Right cardiac atrium (tissue), 5 donors: ENCODE data around the gene ZNF182. TPM values are rescaled to one million over a fixed set of nuclear protein-coding genes. Genes with fewer than 3 reads are reported as not detected.
"Not testable (repeated sequence)": the region's sequence is repeated elsewhere in the genome, so short reads cannot be mapped to it uniquely, and the experiment has no call there.

Experiments used
- ATAC-seq, 2 donors: fragments of 200-7000 bp; cut with Tn5 transposase; one replicate each; pipeline versions ENCODE4 v1.8.0 to v1.9.1; 2020; ENCODE audit warnings: moderate library complexity in 2 of 2, mild to moderate bottlenecking in 1 of 2
- DNase-seq, 3 donors: peaks; one replicate each; pipeline ENCODE4 v3.0.0-alpha.2; 2020
- H3K27ac ChIP-seq: one replicate; pipeline ENCODE4 v1.5.1; 2013; ENCODE audit warnings: mild to moderate bottlenecking, low read length, control low read depth, moderate library complexity
- H3K27me3 ChIP-seq: one replicate; pipeline ENCODE4 v1.6.1; 2013; ENCODE audit not compliant: control insufficient read depth, insufficient read depth
- H3K4me1 ChIP-seq: one replicate; pipeline ENCODE4 v1.6.1; 2013; ENCODE audit warnings: low read length; ENCODE audit not compliant: control insufficient read depth, insufficient read depth
- H3K4me3 ChIP-seq: one replicate; pipeline ENCODE4 v1.5.1; 2013; ENCODE audit warnings: low read length, control low read depth
- H3K9me3 ChIP-seq: one replicate; pipeline ENCODE4 v1.6.1; 2013; ENCODE audit warnings: low read length; ENCODE audit not compliant: control insufficient read depth
- WGBS: extraction: QIAGEN DNeasy Blood & Tissue Kit; methylation state at CpG from one replicate; pipeline ENCODE4 v1.1.7; 2013; 5-methylcytosine and 5-hydroxymethylcytosine counted together
- intact Hi-C, 4 donors: fragments of 100-400 bp; cut with DNase I; formaldehyde crosslinking; loops; one replicate each; pipeline versions ENCODE4 v1.11.0 to v1.14.0; 2022 to 2023
- polyA plus RNA-seq: library from polyadenylated mRNA; stranded (reverse); fragments of 200-250 nt; gene quantifications from one replicate; pipeline ENCODE4 v1.2.3, GENCODE V29; 2013
- total RNA-seq, 4 donors: library from RNA; stranded (reverse); fragmentation: NEBNext Ultra II Directional; extraction: Animal tissue kit (Norgen Biotek cat#: 25700); gene quantifications; one replicate each; pipeline ENCODE4 v1.2.1, GENCODE V29; 2021
- donor health status: healthy with polysubstance abuse.
- donor health status: DM: no; HTN: yes; CAD: no.
- donor health status: DM: no; HTN: no; CAD: no.
- donor health status: DM: no; HTN: yes; CAD: no; lungs with severe emphysema.
- donor health status: DM: yes; HTN: yes; CAD: no.

The ZNF182 gene
- total and polyA plus RNA-seq, 5 donors: 1.9 to 4.4 (median 3.1) TPM

GRCh38 chrX:48022738-48023137, 18.9 kb upstream of the ZNF182 start:
- Histone ChIP-seq H3K27me3 (no peaks in the 10 kb centered on the region), H3K4me3 (no peak overlapping the region), H3K4me1 (no peaks in the 10 kb centered on the region), H3K9me3 (no peaks in the 10 kb centered on the region), H3K27ac (no peak overlapping the region)
- WGBS: 94% methylated on average over 3 of the region's 3 CpGs
- DNase-seq (no peak), ATAC-seq (no peak)
- intact Hi-C loops: loop anchor here in 2 of 4 donors (10.0 kb wide), 2 partner anchors 188 to 368 kb away; partner anchors contain the start of genes ELK1 (in 1 of the 2), UXT (in 1 of the 2) and ZNF81 (in 1 of the 2)

- intact Hi-C loops: loop anchor here in 2 of 4 donors (10.0 kb wide), 2 partner anchors 187 to 367 kb away; partner anchors contain the start of genes ELK1 (in 1 of the 2), UXT (in 1 of the 2) and ZNF81 (in 1 of the 2)
- WGBS: 67% methylated on average over 3 of the region's 3 CpGs
- Histone ChIP-seq H3K4me1 (no peaks in the 10 kb centered on the region), H3K9me3 (no peaks in the 10 kb centered on the region), H3K27me3 (no peaks in the 10 kb centered on the region), H3K27ac (no peak overlapping the region), H3K4me3 (peak overlapping the region; percentile 93)
- ATAC-seq (no peak), DNase-seq (no peak)
Measured at GRCh38 chrX:48022100-48022499, 18.3 kb upstream of the ZNF182 start.

DNA sequence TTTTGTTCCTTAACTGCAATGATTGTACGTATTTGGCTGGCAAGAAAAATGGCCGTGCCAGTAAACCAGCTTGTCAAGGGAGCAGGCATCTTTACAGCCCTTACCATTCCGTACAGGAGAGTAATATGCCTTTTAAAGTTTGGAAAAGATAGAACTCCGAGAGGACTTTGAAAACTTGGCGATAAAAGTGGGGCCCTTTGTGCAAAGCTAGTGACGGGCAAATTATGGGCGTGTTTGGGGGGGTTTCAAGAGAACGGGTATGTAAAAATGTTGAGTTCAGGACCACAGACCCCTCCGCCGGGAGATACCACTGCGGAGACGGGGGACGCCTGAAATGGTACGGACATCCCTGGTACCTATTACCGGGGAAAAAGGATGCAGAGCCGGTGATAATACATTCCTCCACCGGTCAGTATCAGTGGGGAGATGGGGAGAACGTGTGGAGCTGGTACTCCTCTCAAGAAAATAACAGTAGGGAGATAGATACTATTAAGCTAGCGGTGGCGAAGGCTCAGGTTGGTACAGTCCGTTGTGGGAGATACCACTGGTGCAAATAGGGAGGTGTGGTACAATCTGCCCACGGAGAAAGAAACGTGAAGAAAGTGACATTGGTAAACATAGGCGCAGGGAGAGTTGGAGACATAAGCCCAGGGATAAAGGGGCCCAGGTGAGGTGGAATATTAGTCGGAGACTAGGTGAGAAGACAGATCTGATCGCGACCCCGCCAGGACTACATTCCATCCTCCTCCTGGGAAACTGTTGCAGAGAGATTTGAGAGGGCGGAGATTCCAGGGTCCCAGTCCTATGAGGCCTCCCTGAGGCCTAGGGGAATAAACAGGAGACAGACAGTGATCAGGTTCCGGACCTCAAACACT, 17.5 kb upstream of the ZNF182 start:
- no peaks in the 10 kb centered on the region for H3K9me3 ChIP-seq
- H3K4me3 ChIP-seq: peak overlapping the region; percentile 93
- DNase-seq (peak; percentile 80 to 93 (median 91)), ATAC-seq (peak; percentile 90 to 93)
- intact Hi-C loops: loop anchor here in 2 of 4 donors (10.0 kb wide), 2 partner anchors 186 to 366 kb away; partner anchors contain the start of genes ELK1 (in 1 of the 2), UXT (in 1 of the 2) and ZNF81 (in 1 of the 2)
- WGBS: under 1% methylated on average over 30 of the region's 30 CpGs
- no peaks in the 10 kb centered on the region for H3K4me1 ChIP-seq
- no peaks in the 10 kb centered on the region for H3K27me3 ChIP-seq
- H3K27ac ChIP-seq: peak overlapping the region; percentile 100

- peak overlapping the region; percentile 93 for H3K4me3 ChIP-seq
- intact Hi-C loops: loop anchor here in 2 of 4 donors (10.0 kb wide), 2 partner anchors 186 to 366 kb away; partner anchors contain the start of genes ELK1 (in 1 of the 2), UXT (in 1 of the 2) and ZNF81 (in 1 of the 2)
- not testable (repeated sequence) for H3K27me3 ChIP-seq, H3K4me1 ChIP-seq, H3K27ac ChIP-seq, H3K9me3 ChIP-seq
- ATAC-seq (peak in 1 of 2 donors; percentile 63), DNase-seq (peak in 1 of 3 donors; percentile 24)
- 51% methylated on average over 11 of the region's 11 CpGs for WGBS
Measured at GRCh38 chrX:48020472-48020871, 16.7 kb upstream of the ZNF182 start.

- intact Hi-C loops: loop anchor here in 2 of 4 donors (10.0 kb wide), 2 partner anchors 185 to 365 kb away; partner anchors contain the start of genes ELK1 (in 1 of the 2), UXT (in 1 of the 2) and ZNF81 (in 1 of the 2)
- not testable (repeated sequence) for H3K4me1 ChIP-seq, DNase-seq, H3K9me3 ChIP-seq, H3K4me3 ChIP-seq, ATAC-seq, H3K27me3 ChIP-seq, H3K27ac ChIP-seq
- WGBS: no CpG with 5 or more reads among the region's 1 CpG
Measured at GRCh38 chrX:48019892-48020291, 16.1 kb upstream of the ZNF182 start.

DNA sequence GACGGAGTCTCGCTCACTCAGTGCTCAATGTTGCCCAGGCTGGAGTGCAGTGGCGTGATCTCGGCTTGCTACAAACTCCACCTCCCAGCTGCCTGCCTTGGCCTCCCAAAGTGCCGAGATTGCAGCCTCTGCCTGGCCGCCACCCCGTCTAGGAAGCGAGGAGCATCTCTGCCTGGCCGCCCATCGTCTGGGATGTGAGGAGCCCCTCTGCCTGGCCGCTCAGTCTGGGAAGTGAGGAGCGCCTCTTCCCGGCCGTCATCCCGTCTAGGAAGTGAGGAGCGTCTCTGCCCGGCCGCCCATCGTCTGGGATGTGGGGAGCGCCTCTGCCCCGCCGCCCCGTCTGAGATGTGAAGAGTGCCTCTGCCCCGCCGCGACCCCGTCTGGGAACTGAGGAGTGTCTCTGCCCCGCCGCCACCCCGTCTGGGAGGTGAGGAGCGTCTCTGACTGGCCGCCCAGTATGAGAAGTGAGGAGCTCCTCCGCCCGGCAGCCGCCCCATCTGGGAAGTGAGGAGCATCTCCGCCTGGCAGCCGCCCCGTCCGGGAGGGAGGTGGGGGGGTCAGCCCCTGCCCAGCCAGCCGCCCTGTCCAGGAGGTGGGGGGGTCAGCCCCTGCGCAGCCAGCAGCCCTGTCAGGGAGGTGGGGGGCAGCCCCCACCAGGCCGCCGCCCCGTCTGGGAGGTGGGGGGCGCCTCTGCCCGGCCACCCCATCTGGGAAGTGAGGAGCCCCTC, 13.0 kb upstream of the ZNF182 start:
- H3K4me1 ChIP-seq, H3K9me3 ChIP-seq, H3K4me3 ChIP-seq, ATAC-seq, intact Hi-C loops, H3K27me3 ChIP-seq, H3K27ac ChIP-seq: not testable (repeated sequence)
- peak in 1 of 3 donors; percentile 10 for DNase-seq
- 98% methylated on average over 30 of the region's 46 CpGs for WGBS

- H3K9me3 ChIP-seq, H3K4me3 ChIP-seq, DNase-seq, intact Hi-C loops, ATAC-seq, H3K4me1 ChIP-seq, H3K27ac ChIP-seq, H3K27me3 ChIP-seq: not testable (repeated sequence)
- no CpG with 5 or more reads among the region's 2 CpGs for WGBS
Measured at GRCh38 chrX:48009445-48009960, 5.7 kb upstream of the ZNF182 start.

- H3K27me3 ChIP-seq, intact Hi-C loops, H3K27ac ChIP-seq, H3K4me3 ChIP-seq, H3K9me3 ChIP-seq, DNase-seq, H3K4me1 ChIP-seq, ATAC-seq: not testable (repeated sequence)
- WGBS: no CpG with 5 or more reads among the region's 8 CpGs
Measured at GRCh38 chrX:48006688-48007087, 2.9 kb upstream of the ZNF182 start, which contains the start of gene SPACA5. Gene SPACA5, plus strand, starts transcription at chrX:48006988. Its CDS starts 815 bp downstream, at chrX:48007803.

DNA sequence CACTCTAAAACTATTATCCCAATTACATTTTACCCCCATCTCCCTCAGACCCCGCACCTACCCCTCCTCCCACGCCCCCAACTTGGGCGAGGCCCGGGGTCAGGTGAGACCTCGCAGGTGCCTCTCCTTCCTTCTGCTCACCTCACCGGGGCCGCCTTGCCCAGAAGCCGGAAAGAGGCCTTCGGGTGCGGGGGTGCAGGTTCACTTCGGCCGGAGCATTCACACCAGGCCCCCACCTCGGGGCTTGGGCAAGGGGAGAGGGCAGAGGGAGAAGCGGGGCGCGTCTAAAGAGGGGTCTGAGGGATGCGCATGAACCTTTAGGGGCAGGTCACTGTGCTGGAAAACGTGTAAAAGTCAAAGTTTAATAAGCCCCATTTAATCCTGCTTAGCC, 427 bp downstream of the ZNF182 start:
- Histone ChIP-seq H3K27me3 (no peaks in the 10 kb centered on the region), H3K27ac (peak overlapping the region; percentile 76), H3K4me1 (no peaks in the 10 kb centered on the region), H3K9me3 (no peaks in the 10 kb centered on the region), H3K4me3 (peak overlapping the region; percentile 64)
- intact Hi-C loops: no loop called here
- DNase-seq: peak in 1 of 3 donors; percentile 54
- ATAC-seq: peak; percentile 8 to 14
- 2% methylated on average over 18 of the region's 18 CpGs for WGBS

- peak overlapping the region; percentile 64 for H3K4me3 ChIP-seq
- no peak overlapping the region for H3K27ac ChIP-seq
- no peaks in the 10 kb centered on the region for H3K9me3 ChIP-seq
- no peaks in the 10 kb centered on the region for H3K4me1 ChIP-seq
- ATAC-seq (no peak), DNase-seq (no peak)
- WGBS: 56% methylated on average over 7 of the region's 7 CpGs
- H3K27me3 ChIP-seq: no peaks in the 10 kb centered on the region
- intact Hi-C loops: no loop called here
Measured at GRCh38 chrX:48002929-48003328, 860 bp downstream of the ZNF182 start.
